ENCODE measurements around the gene PPP1CA. TPM values are rescaled to one million over a fixed set of nuclear protein-coding genes. Genes with fewer than 3 reads are reported as not detected.
"Not testable (repeated sequence)": the region's sequence is repeated elsewhere in the genome, so short reads cannot be mapped to it uniquely, and the experiment has no call there.

Gene PPP1CA
- total and polyA plus RNA-seq, 2 donors (not counting 1 experiment from before 2014, with no cell fraction given) = 218 to 251 TPM

- H4K20me1 ChIP-seq (ENCODE audit: control insufficient read depth, insufficient read depth, low read length, poor library complexity, severe bottlenecking) = peaks cover 48% of the 10 kb centered on the region
- H3K4me1 ChIP-seq (ENCODE audit: control insufficient read depth in 2 of 2, insufficient read depth in 2 of 2, low read length in 2 of 2) = peaks cover 14 to 47% of the 10 kb centered on the region in 2 donors
- ATAC-seq (ENCODE audit: low read depth) (peak; percentile 86), DNase-seq (peak; percentile 98)
- H3K36me3 ChIP-seq (replicated peaks in 1 of 2; ENCODE audit: control extremely low read depth in 1 of 2, control insufficient read depth in 1 of 2, extremely low read depth in 1 of 2, insufficient read depth in 2 of 2, low read length in 1 of 2) = peaks cover 0 to 26% of the 10 kb centered on the region in 2 experiments
- peak within 1 kb of the TSS; percentile 89 for H3K9ac ChIP-seq (ENCODE audit: low read length)
- POLR2A ChIA-PET = interaction anchor here (0.6 to 8.3 kb wide), 17 partner anchors 9 to 188 kb away, joined by 3 to 72 read pairs (median 4); partner anchors contain the start of genes POLD4, PPP1CA, PTPRCAP and RAD9A
- Mint-ChIP-seq H3K9me3 (ENCODE audit: insufficient read depth) (no peaks in the 10 kb centered on the region), H3K4me3 (peak within 1 kb of the TSS; percentile 99), H3K27ac (peak within 1 kb of the TSS; percentile 96), H3K4me1 (peaks cover 42% of the 10 kb centered on the region), H3K27me3 (no peaks in the 10 kb centered on the region)
- TF ChIP-seq EZH2 (IDR thresholded peaks at IDR 0.05; ENCODE audit: borderline replicate concordance, insufficient read depth, low read depth, low read length, poor library complexity, severe bottlenecking) = no peak
- TF ChIP-seq CTCF (IDR thresholded peaks at IDR 0.05) = no peak
- WGBS (ENCODE audit: insufficient coverage) = 0% methylated on average over 60 of the region's 68 CpGs
- H3K9me3 ChIP-seq (ENCODE audit: control extremely low read depth in 1 of 3, control insufficient read depth in 2 of 3, insufficient read depth in 1 of 3, low read length in 2 of 3) = no peaks in the 10 kb centered on the region
- H3K27me3 ChIP-seq (replicated peaks in 1 of 4; ENCODE audit: control extremely low read depth in 1 of 4, control insufficient read depth in 3 of 4, insufficient read depth in 4 of 4, low read length in 3 of 4) = no peaks in the 10 kb centered on the region
- peaks cover 55% of the 10 kb centered on the region for H3K79me2 ChIP-seq (ENCODE audit: control insufficient read depth, insufficient read depth, low read length)
- CTCF ChIA-PET = interaction anchor here (0.5 to 4.4 kb wide), 13 partner anchors 8 to 108 kb away, joined by 3 to 17 read pairs (median 3); partner anchors contain the start of genes AIP, PPP1CA, PTPRCAP and TBC1D10C
- H3K4me2 ChIP-seq (replicated peaks; ENCODE audit: low read depth, low read length, poor library complexity, severe bottlenecking) = peak within 1 kb of the TSS; percentile 92
- peak within 1 kb of the TSS; percentile 82 to 95 (median 91) for H3K4me3 ChIP-seq (ENCODE audit: control extremely low read depth in 1 of 5, extremely low read depth in 1 of 5, insufficient read depth in 1 of 5, low read depth in 2 of 5, low read length in 4 of 5)
- peak within 1 kb of the TSS; percentile 90 for H2AFZ ChIP-seq (ENCODE audit: insufficient read depth, low read depth, low read length, poor library complexity, severe bottlenecking)
- intact Hi-C loops (cut with micrococcal nuclease) = loop anchor here (1.0 kb wide), 7 partner anchors 8 to 54 kb away; partner anchors contain the start of genes RAD9A and TMEM134
- H3K27ac ChIP-seq (ENCODE audit: low read length in 2 of 2) = peak within 1 kb of the TSS; percentile 70 to 92
Observed at GRCh38 chr11:67428052-67429001, 26.7 kb upstream of the PPP1CA start, which contains the start of gene RPS6KB2. Gene RPS6KB2, plus strand, starts transcription at chr11:67428494. Its CDS starts 52 bp downstream, at chr11:67428546.

- Histone ChIP-seq H2AFZ (ENCODE audit: insufficient read depth, low read depth, low read length, poor library complexity, severe bottlenecking) (peak overlapping the region; percentile 90), H3K4me2 (replicated peaks; ENCODE audit: low read depth, low read length, poor library complexity, severe bottlenecking) (peak overlapping the region; percentile 92), H3K9ac (ENCODE audit: low read length) (peak overlapping the region; percentile 89), H3K79me2 (ENCODE audit: control insufficient read depth, insufficient read depth, low read length) (peaks cover 55% of the 10 kb centered on the region), H4K20me1 (ENCODE audit: control insufficient read depth, insufficient read depth, low read length, poor library complexity, severe bottlenecking) (peaks cover 39% of the 10 kb centered on the region), H3K4me1 (ENCODE audit: control insufficient read depth in 2 of 2, insufficient read depth in 2 of 2, low read length in 2 of 2) (peaks cover 13 to 37% of the 10 kb centered on the region in 2 donors), H3K27ac (ENCODE audit: low read length in 2 of 2) (peak overlapping the region; percentile 42 to 92), H3K4me3 (ENCODE audit: control extremely low read depth in 1 of 5, extremely low read depth in 1 of 5, insufficient read depth in 1 of 5, low read depth in 2 of 5, low read length in 4 of 5) (peak overlapping the region; percentile 82 to 95 (median 91)), H3K36me3 (replicated peaks in 1 of 2; ENCODE audit: control extremely low read depth in 1 of 2, control insufficient read depth in 1 of 2, extremely low read depth in 1 of 2, insufficient read depth in 2 of 2, low read length in 1 of 2) (peaks cover 0 to 17% of the 10 kb centered on the region in 2 experiments)
- H3K9me3 ChIP-seq (ENCODE audit: control extremely low read depth in 1 of 3, control insufficient read depth in 2 of 3, insufficient read depth in 1 of 3, low read length in 2 of 3); intact Hi-C loops (cut with micrococcal nuclease); H3K9me3 Mint-ChIP-seq (ENCODE audit: insufficient read depth); ATAC-seq (ENCODE audit: low read depth); H3K27me3 Mint-ChIP-seq; DNase-seq; H3K27me3 ChIP-seq (replicated peaks in 1 of 4; ENCODE audit: control extremely low read depth in 1 of 4, control insufficient read depth in 3 of 4, insufficient read depth in 4 of 4, low read length in 3 of 4): not testable (repeated sequence)
- POLR2A ChIA-PET = interaction anchor here (0.6 to 8.3 kb wide), 8 partner anchors 9 to 1842 kb away, joined by 4 to 72 read pairs (median 14); partner anchors contain the start of genes PPP1CA, PTPRCAP and TBC1D10C
- Mint-ChIP-seq H3K4me1 (peaks cover 34% of the 10 kb centered on the region), H3K4me3 (peak overlapping the region; percentile 99), H3K27ac (peak overlapping the region; percentile 96)
- CTCF ChIA-PET = interaction anchor here (1.1 to 2.2 kb wide), 7 partner anchors 7 to 82 kb away, joined by 3 to 10 read pairs (median 5); partner anchors contain the start of genes PPP1CA, PTPRCAP and TBC1D10C
- 87% methylated on average over 19 of the region's 19 CpGs for WGBS (ENCODE audit: insufficient coverage)
Observed at GRCh38 chr11:67427364-67427859, 25.8 kb upstream of the PPP1CA start.

Measured in B cell (primary cell).